HG03460 (cell line): ENCODE results near the gene QKI.
"Not testable (repeated sequence)": the region's sequence is repeated elsewhere in the genome, so short reads cannot be mapped to it uniquely, and the experiment has no call there.

Experiments
- ATAC-seq: cut with Tn5 transposase; IDR thresholded peaks from one replicate; pipeline ENCODE4 v1.9.1; 2021; ENCODE audit not compliant: unreplicated experiment

The QKI gene

DNA sequence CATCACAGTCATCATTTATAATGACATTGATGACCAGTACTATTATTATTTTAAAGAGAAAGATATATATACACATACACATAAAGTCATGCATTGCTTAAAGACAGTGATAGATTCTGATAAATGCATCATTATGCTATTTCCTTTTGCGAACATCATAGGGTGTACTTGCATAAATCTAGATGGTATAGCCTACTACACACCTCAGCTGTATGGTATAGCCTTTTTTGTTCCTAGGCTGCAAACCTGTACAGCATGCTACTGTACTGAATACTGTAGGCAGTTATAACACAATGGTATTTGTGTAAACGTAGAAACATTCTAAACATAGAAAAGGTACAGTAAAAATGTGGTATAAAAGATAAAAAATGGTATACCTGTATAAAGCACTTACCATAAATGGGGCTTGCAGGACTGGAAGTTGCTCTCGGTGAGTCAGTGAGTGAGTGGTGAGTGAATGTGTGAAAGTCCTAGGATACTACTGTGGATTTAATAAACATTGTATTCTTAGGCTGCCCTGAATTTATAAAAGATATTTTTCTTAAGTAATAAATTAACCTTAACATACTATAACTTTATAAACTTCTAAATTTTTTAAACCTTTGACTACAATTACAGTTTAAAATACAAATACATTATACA lies 23.9 kb downstream of the QKI start:
- no peak for ATAC-seq

DNA sequence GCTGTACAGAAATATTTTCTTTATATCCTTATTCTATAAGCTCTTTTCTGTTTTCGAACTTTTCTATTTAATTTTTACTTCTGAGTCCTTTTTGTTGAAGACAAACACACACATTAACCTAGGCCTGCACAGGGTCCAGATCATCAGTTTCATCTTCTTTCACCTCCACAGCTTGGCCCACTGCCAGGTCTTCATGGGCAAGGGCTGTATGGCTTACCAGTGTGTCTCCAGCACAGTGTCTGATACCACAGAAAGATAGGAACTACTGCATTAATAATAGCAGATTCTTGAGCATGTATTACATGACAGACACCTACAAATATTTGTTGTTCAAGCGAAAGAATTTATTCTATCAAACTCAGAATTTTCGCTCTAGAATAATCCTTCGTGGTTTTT lies 24.4 kb downstream of the QKI start:
- peak; percentile 61 for ATAC-seq

DNA sequence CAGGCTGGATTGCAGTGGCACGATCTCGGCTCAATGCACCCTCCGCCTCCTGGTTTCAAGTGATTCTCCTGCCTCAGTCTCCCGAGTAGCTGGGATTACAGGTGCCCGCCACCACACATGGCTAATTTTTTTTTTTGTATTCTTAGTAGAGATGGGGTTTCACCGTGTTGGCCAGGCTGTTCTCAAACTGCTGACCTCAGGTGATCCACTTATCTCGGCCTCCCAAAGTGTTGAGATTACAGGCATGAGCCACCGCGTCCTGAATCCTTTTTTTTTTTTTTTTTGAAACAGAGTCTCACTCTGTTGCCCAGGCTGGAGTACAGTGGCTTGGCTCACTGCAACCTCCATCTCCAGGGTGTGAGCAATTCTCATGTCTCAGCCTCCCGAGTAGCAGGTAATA lies 24.9 kb downstream of the QKI start:
- ATAC-seq: not testable (repeated sequence)

DNA sequence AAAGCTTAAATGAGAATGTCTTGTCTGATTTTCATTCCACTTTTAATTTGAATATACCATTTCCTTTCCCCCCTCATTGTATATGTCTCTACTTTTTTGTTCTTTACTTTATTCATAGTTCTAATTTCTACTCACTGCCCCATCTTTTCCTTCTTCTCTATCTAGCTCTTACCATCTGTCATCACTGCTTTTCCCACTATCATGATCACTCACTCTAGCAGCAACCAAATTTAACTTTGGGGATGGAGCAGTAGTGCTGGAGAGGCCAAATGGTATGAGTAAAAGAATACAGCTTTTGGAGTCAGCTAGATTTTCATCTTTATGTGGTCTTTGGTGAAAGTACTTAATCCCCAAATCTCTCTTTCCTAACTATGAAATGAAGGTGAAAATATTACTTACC lies 25.5 kb downstream of the QKI start:
- ATAC-seq: no peak

DNA sequence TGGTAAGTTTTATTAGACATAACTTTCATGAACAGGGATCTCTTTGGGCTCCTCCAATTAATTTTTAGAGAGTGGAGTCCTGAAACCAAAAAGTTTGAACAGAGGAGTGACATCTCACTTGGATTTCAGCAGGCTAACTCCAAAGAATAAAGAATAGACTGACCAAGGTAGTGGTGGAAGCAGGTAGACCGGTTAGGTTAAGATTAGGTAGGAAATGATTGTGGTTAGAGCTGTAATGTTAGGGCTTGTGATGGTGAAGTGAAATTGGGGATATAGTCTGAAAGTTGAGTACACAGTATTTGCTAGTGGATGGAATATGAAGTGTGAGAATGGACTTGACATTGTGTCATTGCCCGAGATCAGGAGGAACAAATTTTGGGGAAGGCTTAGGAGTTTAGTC lies 27.8 kb downstream of the QKI start:
- ATAC-seq: no peak

DNA sequence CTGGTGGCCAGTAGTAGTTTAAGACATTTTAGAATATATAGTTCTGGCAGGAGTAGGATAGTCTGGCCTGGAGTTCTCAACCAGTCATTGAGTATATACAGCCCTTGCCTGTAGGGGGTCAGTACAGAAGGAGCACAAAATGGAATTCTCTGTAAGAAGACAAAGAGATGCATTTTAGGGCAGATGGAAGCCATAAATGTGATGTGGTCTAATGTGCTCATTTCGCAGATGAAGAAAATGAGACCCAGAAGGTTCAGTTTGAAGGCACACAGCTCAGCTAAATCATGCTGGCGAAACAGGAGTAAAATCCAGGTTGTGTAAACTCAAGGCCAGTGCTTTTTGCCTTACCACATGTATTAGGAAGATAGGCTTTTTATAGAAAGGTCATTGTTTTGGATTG lies 29.6 kb downstream of the QKI start:
- no peak for ATAC-seq

DNA sequence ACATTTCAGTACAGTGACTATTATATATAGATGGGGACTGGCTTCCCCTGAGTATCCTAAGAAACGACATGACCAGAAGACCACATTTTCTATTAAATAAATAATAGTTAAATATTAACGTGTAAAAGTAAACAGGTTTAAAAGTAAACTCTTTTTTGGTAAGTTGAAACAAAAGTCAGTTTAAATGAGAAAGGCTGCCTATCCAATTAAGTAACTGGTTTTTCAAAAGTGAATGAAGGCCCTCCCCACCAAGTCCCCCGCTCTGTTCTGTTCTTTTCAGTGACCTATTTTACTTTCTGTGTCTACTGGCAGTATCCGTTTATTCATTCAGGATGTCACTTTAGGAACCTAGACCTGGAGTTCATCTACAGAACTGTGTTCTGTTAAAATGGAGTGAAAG lies 32.0 kb downstream of the QKI start:
- no peak for ATAC-seq

DNA sequence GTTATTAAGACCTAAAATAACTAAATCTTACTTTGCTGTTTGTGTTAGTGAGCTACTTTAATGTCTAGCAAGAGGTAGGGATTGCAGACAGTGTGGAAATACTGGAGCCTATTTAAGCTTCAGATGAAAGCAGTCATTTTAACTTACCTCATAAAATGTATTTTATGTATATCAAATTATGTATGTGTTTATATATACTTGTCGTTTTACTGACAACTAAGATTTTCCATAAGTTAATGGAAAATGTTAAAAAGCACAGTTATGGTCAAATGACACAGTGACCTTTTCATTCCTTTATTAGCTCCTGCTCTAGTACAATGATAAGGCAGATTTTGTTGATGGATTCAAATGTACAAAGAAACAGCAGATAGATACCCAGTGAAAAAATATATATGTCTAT lies 34.6 kb downstream of the QKI start:
- ATAC-seq: no peak

DNA sequence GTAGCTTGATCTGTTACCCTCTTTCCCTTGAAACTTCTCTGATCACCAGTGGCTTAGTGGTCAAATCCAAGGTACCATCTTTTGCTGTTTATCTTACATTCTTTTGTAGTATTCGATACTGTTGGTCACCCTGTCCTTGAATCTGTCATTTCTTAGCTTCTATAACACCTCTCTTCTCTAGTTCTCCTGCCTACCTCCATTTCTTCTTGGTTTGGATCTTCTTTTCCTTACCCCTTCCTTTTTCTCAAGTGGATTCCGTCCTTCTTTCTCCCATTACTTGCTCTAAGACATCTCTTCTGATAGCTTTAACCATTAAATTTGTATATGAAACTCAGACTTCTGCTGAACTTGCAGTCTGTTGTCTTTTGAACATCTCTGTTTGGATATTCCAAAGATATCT lies 39.9 kb downstream of the QKI start:
- no peak for ATAC-seq

DNA sequence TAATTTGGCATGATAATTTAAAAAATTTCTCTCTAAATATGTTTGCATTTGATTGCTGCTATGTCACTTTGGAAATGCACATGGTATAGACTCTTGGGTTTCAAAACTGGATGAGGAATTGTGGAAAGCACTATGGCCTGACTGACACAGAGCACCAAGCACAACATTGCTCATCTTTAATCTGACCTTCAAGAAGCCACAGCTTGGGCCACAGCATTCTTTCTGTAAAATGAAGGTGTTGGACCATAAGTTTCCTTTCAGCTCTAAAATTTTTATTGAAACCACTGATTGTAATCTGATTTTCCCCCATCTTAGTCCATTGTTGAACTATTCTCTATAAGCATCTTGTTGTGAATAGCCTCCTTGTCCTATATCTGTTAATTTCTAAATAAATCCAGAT lies 41.0 kb downstream of the QKI start:
- no peak for ATAC-seq

DNA sequence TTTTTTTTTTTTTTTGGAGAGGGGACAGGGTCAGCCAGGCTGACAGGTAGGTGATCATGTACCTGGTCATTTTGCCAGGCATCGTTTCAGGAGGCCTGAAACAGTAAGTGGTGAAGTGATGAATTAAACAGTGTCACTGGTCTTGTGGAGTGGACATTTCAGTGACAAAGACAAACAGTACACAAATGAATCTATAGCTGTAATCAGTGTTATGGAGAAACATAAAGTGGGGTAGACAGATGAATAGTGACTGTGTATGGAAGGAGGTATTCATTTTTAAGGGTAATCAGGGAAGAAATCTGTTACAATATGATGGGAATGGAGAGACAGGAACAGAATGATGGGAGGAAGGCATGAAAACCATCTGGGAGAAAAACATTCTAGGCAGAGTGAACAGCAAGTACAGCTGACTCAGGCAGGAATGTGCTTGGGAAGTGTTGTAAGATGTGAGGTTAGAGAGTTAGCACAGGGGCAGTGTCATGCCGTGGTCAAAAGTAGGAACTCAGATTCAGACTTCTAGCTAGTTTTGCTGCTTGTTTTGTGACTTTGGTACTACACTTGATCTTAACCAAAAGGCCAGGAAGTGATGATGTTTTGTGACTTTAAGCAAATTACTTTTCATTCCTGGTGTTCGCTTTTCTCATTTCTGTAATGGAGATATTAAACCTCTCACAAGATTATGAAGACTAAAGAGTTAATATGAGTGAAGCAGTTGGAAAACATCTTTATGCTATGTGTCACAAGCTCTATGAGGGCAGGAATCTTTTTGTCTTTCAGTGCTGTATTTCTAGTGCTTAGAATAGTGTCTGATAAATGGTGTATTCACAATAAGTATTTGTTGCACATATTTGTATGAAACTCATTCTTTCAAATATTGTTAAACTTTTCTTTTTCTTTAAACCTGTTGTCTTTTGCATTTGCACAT lies 43.4 kb downstream of the QKI start:
- no peak for ATAC-seq

DNA sequence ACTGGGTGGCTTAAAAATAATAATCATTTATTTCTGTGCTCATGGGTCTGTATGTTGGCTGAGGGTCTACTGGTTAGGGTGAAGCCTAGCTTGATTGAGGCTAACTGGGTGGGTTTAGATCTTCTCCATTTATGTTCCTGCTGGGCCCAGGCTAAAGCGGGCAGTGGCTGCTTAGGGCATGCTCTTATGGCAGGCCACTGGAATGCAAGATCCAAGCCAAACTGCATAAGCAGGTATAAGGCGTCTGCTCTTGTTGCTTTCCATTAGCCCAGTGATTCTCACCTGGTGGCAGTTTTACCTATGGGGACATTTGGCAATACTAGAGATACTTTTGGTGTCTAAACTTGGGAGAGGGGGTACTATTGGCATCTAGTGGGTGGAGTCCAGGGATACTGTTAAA lies 44.5 kb downstream of the QKI start:
- no peak for ATAC-seq

DNA sequence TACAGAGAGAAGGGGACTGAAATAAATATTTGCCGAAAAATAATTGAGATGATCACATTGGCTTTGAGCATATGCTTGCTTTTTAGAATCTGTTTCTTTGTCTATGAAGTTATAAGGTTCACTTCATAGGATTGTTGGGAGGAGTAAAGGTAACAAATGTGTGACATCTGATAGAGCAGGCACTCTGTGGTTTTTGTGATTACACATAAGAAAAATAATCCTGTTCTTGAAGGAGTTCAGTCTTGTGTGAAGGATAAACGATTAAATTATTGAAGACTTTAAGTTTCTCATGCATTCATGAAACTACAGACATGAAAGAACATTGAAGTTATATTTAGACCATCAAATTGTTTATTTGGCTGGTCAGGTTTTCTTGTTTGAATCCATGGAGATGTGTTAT lies 45.0 kb downstream of the QKI start:
- ATAC-seq: no peak

DNA sequence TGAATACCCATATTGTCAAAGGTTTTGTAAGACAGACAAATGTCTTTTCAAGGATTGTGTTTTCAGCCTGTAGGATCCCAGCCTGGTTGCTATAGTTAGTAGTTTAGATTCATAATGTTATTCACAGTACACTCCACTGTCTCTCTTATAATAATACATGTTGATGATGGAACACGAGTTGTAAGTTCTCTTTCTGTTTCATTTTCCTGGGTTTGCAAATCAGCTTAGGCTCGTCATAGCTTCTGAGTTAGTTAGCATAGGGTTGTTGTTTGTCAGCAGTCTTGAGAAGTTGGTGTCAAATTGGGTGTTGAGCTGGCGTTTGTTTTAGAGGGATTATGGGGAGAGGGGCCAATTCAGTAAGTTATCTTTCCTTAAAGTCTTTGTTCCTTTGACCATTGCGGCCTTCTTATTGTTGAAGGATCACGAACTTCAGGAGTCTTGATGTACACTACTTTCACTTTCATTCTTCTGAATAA lies 45.8 kb downstream of the QKI start:
- ATAC-seq: peak; percentile 85

DNA sequence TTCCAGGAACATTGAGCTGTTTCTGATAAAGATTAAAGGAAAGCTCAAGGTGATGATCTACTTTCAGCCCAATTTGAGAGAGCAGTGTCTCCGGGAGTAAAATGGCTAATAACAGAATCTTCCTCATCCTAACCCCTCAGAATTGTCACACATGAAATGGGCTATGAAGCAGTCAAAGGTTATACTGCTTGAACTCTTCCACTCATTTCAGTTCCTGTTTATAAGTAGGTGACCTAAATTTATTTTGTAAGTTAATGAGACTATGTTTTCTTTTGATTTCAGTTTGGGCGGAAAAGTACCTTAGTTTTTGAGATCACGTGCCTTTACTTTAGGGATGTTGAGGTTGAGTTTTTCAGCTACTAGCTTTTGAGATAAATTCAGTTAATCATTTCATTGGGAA lies 47.2 kb downstream of the QKI start:
- ATAC-seq: no peak

DNA sequence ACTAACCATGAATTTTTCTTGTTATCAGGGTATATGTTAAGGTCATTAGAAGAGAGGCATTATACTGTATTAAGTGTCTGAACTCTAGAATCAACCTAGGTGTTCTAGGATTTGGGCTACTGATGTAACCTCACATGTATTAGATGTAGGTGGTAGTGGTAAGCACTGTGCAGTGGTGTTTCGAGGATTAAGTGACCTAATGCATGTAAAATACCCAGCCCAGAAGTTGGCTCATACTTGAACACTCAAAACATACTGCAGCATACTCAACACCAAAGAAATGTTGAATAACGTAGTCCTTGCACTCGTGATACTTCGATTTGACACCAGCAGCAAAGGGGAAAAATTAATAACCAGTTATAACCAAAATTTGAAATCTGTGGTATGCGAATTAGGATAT lies 48.7 kb downstream of the QKI start:
- ATAC-seq: no peak

DNA sequence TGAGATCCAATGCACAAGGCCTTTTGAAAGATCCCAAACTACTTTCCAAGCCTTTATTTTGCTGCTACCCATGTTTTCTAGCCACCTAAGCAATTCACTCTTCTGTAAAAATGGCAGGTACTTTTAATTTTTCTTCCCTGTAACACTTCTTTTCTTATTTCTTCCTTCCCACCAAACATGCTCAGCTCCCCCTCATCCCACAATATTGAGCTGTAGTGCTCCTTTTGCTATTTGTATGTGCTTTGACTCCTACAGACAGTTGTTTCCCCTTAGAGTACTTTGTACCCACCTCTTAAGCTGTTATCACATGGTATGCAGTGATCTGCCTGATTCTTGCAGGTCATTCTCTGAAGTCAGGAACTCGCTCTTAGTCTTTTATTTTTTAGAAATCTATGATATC lies 49.3 kb downstream of the QKI start:
- no peak for ATAC-seq

DNA sequence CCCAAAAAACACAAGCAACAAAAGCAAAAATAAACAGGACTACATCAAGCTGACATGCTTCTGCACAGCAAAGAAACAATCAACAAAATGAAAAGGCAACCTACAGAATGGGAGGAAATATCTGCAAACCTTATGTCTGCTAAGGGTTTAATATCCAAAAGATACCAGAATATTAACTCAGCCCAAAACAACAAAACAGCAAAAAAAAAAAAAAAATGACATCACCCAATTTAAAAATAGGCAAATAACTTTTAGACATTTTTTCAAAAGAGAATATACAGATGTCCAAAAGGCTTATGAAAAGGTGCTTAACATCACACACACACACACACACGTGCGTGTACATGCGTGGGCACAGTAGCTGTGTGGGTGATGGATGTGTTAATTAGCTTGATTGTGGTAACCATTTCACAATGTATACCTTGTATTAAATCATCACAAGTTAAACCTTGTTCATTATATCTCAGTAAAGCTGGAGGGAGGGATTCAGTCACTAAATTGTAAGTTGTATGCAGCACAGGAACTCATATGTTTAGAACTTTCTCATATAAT lies 52.4 kb downstream of the QKI start:
- ATAC-seq: no peak

DNA sequence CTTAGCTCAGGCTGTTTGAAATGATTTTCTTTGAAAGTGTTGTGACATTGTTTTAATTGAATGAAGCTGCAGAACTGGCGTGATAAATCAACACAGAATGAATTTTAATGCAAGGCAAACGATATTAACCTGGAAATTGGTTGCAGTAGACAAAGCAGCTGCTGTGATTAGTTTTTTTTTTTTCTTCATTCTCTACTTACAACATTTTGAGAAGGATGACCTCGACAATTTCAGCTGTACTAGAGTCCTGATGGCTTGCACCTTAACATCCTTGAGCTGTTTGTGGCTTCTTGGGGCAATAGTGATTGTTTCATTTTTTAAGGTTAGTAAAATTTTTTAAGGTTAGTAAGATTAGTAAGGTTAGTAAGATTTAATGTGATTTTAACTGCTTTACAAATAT lies 54.2 kb downstream of the QKI start:
- ATAC-seq: no peak

DNA sequence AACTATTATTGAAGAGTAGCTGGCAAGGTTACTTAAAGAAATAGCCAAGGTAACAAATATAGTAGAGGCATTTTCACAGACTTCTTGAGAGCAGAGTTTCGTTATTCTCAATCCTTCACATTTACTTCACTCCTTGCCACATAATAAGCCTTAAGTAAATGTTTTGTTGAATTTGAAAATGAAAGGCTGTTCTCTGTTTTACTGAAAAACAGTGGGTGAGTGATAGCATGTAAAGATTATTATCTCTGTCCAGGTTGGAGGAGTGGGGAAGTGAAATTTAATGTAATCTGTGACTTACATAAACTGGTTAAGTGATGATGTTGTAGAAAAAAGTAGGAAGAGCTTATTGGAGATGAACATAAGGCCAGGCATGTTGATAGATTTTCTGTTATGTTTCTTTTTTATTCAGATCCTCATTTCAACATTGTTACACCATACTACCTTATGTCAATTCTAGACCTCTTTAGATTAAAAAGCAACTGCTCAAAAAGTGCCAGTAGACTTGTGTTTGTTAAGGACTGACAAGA lies 55.0 kb downstream of the QKI start:
- no peak for ATAC-seq

DNA sequence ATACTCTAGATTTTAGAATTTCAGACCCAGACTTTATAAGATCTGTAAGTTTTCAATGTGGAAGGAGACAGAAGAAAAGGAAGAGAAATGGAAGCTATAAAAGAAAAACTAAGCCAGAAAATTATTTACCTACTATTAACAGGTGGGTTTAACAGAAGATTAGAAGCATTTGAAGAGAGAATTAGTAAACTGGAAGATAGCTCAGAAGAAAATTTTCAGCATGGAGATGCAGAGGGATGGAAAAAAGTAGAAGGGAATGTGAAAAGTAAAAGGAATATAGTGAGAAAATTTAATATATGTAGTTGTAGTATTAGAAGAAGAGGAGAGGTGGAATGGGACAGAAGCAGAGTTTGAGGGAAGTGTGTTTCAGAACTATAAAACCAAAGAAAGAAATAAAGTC lies 56.1 kb downstream of the QKI start:
- ATAC-seq: no peak

DNA sequence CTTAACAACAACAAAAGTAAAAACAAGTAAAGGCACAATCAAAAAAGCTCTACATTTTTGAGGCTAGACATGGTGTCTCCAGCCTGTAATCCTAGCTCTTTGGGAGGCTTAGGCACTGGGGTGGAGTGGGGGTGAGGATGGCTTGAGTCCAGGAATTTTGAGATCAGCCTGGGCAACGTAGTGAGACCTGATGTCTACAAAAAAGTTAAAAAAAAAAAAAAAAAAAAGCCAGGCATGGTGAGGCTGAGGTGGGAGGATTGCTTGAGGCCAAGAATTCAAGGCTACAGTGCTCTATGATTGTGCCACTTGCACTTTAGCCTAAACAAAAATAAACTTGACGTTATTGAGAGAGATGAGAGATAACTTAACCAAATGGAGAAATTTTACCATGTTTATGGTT lies 60.1 kb downstream of the QKI start:
- ATAC-seq: no peak
